ENCODE data around the gene CACNA1E.
"Not testable (repeated sequence)": the region's sequence is repeated elsewhere in the genome, so short reads cannot be mapped to it uniquely, and the experiment has no call there.

Gene CACNA1E

DNA sequence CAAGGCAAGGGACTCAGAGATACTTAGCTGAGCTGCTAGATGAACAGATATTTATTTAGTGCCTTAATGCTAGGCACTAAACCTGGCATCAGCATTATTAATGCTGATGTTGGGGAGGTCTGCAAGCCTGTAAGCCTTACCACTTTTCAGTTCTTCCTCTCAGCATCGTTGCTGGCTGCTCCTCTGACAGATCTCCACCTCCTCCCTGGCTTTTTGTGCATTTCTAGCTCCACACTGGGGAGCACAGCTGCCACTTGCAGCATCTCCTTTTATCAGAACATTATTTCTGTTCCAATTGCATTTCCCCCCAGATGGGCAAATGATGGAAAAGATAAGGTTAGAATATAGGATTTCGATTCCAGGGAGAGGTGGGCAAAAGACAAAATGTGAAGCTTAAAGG, 34.8 kb downstream of the CACNA1E start:
- no peak for DNase-seq

DNA sequence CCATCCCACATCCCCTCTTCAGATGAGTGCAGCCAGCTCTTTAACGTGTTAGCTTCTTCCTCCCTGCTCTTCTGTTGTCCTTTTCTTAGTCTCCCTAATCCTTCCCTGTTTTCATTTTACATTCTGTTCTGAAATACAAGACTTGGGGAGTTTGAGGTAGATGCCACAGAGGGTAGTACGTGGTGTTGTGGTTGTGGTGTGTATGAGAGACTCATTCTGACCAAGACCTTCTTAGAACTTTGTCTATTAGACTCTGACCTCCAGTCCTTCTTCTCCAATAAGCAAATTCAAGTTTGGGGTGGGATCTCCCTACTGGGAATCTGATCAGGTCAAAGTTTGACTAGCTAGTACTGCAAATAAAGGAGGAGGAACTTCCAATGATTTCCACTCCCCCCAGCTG, 39.5 kb downstream of the CACNA1E start:
- DNase-seq: no peak

DNA sequence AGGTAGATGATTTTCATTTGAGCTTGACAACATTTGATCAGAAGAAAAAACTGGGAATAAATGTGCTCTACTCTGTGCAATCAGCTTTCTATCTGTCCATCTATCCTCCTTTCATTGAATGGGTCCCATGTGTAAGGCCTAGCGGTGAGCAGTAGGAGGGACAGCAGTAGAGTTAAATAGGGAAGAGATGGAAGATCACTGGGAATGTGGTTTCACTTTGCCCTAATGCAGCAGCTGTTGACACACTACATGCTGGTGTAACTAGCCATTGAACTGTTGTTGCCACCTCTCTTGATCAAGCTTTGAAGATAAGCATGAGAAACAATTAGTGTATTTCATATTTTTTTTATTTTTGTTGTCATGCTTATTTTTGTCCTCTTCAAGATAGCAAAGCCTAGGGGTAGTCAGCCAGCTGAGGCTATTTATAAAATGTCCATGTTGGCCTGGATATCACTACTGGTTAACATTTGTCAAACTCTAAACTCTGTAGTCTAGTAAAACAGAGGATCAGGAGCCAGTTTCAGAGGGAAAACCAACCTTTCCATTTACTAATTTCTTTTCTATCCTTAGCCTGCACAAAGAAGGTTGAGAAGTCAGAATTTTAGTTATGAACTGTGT, 41.9 kb downstream of the CACNA1E start:
- DNase-seq: no peak

DNA sequence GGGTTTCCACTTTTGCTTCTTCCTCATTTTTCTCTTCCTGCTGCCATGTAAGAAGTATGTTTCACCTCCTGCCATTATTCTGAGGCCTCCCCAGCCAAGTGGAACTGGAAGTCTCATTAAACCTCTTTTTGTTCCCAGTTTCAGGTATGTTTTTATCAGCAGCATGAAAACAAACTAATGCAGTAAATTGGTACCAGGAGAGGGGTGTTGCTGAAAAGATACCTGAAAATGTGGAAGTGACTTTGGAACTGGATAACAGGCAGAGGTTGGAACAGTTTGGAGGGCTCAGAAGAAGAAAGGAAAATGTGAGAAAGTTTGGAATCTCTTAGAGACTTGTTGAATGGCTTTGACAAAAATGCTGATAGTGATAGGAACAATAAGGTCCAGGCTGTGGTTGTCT, 44.9 kb downstream of the CACNA1E start:
- not testable (repeated sequence) for DNase-seq

DNA sequence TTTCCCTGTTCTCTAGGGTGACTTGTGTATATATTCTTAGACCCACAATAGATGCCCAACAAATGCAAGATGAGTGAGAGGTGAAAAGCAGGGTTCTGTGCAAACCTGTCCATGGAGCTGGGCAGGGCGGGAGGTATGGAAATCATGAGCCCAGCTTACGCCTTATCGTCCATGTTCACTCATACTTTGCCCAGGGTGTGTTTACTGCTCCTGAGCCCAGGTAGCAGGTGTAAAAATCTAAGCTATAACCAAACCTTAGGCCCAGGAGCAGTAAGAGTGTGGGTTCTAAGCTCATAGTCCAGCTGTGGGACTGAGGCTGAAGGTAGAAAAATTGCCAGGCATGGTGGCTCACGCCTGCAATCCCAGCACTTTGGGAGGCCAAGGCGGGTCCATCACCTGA, 48.1 kb downstream of the CACNA1E start:
- DNase-seq: no peak

DNA sequence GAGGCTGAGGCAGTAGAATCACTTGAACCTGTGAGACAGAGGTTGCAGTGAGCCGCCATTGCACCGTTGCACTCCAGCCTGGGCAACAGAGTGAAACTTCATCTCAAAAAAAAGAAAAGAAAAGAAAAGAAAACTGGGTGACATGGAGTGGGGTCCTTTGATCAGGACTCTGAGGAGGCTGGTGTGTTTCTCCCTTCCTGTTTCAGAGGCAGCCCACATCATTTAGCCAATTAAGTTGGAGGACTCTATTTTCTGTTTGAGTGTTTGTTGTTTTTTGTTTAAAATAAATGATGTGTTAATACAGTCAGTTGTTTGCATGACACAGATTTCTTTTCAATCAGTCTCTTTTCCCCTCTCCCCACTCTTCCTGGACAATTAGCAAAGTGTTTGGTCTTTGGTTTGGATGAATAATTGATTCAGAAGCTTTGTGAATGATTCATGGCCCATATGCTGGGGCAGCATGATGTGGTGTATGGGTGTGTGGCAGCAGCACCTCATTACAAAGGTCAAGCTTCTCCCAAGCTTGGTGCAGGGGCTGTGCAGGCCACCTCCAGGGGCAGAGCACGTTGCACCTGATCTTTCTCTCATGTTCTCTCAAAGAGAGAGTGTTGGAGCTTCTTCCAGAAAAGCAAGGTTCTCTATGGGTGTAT, 48.8 kb downstream of the CACNA1E start:
- no peak for DNase-seq

DNA sequence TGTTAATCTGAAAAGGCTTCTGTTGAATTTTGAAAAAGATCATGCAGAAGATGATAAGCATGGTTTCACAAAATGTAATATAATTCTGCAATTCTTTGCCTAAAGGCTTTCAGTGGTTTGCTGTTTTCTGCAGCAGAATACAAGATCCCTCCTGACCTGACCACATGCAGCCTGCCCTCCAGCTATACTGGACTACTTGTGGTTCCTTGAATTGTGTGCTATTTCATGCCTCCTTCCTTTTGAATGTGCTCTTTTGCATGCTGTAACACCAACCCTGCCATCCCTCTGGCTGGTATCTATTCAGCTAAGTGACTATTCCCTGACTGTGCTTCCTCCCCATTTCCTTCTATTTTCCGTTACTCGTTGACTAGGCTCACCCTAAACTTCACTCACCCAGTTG, 55.5 kb downstream of the CACNA1E start:
- no peak for DNase-seq

DNA sequence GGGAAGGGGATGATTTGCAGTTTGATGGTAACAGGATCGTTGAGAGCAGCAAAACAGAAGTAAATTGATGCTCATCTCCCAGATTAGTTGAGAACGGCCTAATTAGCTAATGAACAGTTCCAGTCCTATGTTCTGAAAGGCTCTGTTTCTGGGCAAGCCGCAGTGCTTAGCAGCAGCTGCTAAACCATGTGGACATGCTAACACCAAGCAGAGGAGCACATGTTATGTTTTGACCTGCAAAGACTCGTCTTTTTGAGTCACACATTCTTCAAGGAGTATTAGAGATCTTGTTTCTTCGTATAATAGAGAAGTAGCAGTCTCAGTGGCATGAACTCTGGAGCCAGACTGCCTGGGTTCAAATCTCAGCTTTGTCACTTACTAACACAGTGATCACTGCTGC, 58.1 kb downstream of the CACNA1E start:
- no peak for DNase-seq

DNA sequence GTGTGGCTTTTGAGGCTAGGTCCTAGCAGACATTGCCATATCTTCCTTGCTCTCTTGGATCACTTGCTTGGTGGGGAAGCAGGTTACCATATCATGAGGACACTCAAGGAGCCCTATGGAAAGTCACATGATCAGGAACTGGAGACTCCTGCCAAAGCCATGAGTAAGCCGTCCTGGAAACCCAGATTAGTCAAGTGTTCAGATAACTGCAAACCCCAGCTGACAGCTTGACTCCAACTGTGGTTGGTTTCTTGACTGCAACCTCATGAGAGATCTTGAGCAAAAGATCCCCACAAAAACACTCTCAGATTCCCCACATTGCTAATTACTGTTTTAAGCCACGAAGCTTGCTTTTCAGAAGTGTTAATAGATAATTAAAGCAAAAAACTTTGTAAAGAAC, 58.6 kb downstream of the CACNA1E start:
- DNase-seq: no peak

DNA sequence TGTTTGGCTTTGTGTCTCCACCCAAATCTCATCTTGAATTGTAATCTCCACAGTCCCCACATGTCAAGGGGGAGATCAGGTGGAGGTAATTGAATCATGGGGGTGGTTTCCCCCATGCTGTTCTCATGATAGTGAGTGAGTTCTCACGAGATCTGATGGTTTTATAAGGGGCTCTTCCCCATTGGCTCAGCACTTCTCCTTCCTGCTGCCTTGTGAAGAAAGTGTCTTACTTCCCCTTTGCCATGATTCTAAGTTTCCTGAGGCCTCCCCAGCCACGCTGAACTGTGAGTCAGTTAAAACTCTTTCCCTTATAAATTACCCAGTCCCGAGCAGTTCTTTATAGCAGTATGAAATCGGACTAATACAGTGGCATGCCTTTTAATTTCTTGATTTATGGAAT, 59.1 kb downstream of the CACNA1E start:
- not testable (repeated sequence) for DNase-seq

DNA sequence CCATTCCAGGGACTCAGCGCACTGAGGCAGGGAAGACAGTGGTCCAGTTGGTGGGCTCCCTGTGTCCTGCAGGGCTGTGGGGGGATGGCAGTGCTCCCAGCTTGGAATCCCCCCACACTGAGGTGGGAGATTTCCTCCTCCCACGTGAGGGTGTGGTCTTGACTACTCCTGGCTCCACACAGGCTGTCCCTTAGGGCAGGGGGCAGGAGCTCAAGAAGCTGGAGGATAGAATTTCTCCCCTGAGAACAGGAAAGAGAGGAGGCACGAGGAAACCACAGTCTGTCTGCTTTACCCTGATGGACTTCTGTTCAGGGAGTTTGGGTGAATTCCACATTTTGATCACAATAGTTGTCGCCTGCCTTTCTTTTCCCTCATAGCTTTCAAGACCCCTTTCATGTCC, 62.1 kb downstream of the CACNA1E start:
- no peak for DNase-seq

DNA sequence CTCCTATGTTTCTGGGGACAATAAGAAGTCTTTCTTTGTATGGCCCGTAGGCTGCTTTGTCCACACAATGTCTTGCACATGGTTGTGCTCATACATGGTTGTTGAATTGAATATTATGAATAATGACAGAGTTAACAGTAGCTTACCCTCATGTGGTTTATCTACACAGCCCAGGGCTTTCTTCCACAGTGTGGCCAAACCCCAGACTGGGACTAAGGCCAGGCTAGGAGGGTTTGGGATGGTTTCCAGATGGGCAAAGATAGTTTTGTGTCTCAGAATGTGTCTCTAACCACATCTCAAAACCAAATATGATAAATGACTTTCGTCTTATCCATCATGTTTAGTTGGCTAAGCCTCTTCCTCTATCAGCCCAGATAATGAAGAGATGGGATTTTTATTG, 65.2 kb downstream of the CACNA1E start:
- DNase-seq: no peak

DNA sequence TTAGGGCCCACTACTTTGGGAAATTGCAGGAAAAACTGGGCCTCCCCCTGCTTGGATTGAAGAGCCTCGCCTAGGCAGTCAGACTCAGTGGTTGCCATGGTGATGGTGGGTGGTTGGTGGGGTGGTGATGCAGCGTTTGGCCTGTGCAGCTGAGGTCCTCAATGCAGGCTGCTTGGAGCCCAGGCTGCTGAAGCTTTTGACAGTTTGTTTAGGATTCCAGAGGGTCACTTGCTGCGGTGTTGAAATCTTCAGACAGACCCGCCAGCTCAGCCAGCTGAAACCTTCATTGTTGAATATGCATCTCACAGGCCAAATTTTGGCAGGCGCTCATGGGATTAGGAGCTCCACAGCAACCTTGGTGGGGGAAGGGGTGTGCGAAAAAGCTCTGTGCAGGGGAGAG, 67.9 kb downstream of the CACNA1E start:
- no peak for DNase-seq

DNA sequence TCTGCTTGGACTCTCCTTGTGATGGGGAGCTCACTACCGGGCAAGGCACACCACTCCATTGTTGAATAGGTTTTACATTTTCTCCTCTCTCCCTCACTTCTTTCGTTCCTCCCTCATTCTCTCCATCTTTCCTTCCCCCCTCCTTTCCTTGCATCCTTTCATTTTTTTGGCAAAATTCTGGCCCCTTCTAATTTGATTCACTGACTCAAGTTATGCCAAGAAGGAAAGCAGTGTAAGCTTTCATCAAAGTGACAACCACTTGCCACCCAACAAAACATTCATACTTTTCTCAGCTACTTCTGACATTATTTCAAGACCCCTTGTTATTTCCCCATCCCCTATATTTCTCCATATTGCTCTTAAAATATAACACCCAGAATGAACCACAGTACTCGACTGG, 68.4 kb downstream of the CACNA1E start:
- no peak for DNase-seq

DNA sequence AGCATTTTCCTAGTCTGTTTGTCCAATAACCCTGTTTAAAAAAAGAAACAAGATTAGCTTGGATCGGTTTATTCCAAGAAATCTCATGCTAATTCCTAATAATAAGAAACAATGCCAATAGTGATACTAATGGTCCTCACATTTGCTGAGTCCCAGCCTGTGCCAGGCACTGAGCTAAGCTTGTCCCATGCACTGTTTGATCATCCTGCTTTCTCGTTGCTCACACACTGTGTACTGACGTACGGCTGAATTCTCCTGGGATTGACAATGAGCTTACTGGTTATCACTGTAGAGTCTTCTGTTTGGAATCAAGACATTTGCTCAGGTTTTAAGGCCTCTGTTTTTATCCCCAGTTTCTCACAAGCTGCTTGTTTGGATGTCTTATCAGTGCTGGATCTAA, 71.1 kb downstream of the CACNA1E start:
- DNase-seq: no peak

DNA sequence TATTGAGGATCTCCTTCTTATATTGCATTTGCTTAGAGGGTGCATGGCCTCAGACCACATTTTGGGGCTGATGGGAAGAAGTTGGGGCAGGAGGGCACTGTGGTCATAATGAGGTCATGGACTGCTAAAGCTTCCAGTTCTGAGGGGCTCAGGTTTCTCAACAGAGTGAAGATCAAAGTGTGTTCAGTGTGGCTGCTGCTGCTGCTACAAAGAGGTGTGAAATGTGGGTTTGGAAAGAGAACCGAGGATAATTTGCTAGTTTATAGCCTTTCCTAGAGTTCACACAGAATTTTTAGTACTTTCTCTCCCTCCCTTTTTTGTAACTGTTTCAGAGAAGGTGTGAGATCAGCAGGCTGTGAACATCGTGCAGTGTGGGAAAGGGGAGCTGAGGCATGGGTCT, 73.3 kb downstream of the CACNA1E start:
- no peak for DNase-seq

DNA sequence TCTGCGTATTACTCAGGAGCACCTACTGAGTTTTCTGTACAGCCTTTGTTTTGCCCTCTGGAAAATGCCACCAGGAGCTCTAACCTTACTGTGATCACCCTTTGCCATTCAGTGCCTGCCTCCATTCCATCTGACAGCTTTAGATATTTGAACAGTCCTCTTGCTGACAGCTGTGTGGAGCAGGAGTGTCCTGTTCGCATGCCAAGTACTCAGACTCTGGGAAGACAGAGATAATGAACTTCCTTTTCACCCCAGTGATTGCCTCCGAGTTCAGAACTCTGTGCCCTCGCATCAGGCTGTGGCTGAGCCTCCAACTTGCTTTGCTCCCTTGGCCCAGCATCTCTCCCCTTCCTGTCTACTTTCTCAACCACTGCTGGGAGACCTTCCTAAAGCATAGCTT, 74.0 kb downstream of the CACNA1E start:
- no peak for DNase-seq

DNA sequence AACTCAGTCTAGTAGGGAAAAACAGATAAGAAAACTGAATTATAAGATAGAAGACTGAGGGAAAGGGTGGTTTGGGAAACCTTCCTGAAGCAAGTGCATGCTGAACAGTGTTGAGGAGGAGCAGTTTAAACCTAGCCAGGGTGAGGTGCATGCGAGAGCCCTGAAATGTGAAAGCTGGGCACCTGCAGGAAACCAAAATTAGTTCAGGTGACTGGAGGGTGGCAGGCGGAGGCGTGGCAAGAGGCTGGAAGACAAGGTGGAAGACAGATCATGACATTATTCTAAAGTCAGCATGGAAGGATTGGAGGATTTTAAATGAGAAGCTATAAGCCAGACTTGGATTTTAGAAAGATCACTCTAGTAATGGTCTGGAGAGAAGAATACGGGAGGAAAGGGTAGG, 75.1 kb downstream of the CACNA1E start:
- no peak for DNase-seq

DNA sequence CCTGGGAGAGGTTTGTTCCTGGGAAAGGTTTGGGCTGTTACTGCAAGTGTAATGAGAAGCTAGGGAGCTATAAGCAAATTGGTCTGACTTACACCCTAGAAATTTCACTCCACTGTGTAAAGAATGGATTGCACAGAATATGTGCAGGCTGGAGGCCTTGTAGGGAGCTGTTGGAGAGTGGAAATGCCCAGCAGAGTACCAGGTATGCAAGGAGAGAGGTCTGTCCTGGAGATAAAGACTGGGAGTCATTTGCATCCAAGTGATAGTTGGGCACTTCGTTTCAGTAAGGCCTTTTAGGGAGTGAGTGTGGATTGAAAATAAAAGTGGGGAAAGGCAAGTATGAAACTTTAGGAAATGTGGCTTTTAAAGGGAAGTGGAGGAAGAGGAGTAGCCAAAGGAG, 75.8 kb downstream of the CACNA1E start:
- DNase-seq: no peak

DNA sequence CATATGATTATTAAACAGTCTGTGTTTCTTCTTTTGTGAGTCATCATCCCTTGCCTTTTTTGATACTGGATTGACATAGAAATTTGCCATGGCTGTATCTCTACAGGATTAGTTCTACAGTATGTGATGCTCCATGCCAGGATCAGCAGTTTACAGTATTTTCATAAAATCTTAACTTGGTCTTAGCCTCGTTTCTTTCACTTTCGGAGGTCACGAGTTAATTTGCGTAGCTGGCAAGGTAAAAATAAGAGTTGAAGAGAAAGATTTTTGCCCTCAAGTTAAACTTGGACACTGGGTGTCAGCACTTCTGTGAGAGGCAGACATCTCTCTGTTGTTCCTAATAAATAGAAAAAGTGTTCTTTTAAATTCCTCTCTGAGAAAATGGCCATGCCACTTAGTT, 79.1 kb downstream of the CACNA1E start:
- no peak for DNase-seq

DNA sequence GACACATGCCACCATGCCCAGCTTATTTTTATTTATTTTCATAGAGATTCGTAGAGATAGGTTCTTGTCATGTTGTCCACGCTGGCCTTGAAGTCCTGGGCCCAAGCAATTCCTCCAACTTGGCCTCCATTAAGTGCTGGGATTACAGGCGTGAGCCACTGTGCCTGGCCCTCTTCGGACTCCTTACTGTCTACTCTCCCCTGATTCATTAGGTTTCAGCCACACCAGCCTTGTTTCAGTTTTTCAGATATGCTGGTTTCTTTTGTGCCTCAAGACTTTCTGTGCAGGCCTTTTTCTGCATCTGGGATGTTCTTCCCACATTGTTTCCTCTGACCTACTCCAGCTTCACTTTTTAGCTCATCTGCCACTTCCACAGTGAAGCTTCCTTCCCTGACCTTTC, 85.4 kb downstream of the CACNA1E start:
- DNase-seq: no peak

DNA sequence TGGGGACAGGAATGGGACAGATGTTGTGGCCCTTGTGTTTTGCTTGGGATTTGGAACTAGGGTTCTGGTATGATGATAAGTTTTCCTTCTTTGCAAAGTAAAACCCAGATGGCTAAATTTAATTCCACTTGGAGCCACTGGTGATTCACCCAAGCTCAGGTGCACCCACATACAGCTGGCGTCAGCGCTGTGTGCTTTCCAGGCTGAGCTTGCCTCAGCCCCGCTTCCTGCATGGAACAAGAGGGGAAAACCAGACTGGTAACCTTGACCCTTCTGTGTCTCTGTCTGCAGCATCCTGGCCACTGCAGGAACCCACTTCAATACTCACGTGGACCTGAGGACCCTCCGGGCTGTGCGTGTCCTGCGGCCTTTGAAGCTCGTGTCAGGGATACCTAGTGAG, 94.2 kb downstream of the CACNA1E start:
- DNase-seq: no peak

DNA sequence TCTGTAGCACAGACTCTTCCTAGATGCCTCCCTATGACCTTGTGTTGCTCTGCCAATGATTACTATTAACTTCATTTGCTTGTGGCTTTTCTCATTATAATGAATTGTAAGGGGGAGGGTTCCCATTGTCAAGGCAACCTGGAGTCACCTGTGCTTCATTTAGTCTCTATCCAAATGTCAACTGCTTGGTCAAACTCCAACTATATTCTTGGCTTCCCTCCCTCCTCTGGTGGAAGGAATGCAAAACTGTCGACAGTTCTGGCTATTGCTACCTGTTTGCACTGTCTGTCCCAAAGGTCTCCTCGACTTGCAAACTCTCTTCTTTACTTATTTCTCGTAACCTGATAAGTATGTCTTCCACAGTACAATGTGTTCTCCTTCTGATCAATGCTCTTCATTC, 100.3 kb downstream of the CACNA1E start:
- DNase-seq: no peak

DNA sequence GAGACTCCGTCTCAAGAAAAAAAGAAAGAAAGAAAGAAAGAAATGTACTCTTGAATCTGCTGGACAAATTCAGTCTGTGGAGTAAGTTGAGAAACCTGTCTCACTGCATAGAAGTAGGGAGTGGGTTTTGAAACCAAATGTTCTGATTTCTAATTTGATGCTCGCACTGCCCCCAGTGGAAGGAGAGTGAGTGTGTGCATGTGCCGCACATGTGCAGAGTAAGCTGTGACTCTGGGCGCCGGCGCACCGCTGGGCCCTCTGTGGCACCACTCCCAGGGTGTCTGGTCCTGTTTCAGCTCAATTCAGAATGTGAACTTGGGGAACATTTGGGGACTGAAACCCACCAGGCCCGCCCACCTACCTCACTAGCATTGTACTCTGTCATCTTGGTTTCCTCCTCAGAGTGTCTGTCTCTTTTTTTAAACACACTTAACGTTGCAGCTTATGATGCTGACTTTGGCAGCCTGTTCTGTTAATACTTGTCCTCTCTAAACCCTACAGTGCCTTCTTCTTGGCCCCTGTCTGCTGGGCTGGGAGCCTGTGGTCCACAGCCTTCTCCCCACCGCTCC, 104.6 kb downstream of the CACNA1E start:
- DNase-seq: no peak

DNA sequence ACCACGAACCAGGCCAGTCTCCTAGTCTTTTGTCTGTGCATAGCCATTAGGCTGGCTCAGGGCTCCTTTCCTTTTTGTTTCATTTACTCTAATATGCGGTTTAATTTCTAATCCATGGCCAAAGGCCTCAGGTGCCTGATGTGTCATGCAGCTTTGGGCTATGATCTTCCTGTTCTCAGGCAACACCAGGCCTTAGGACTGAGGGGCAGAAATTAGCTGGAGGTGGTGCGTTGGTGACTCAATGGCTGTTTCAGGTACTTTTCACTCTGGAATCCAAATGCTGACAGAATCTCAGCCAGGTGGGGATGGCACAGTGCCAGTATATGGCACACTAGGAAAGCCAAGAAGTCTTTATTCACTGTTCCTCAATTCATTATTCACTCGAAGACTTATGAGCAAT, 105.3 kb downstream of the CACNA1E start:
- no peak for DNase-seq

Data from inflammatory macrophage treated with lipopolysaccharide for 4 hours (primary cell).